LHCN-M2 (cell line): ENCODE measurements around the gene CUX1. TPM values are rescaled to one million over a fixed set of nuclear protein-coding genes. Genes with fewer than 3 reads are reported as not detected.
A peak's percentile ranks its signal among the peaks of the same experiment; 100 is the strongest.
"Not testable (repeated sequence)": the region's sequence is repeated elsewhere in the genome, so short reads cannot be mapped to it uniquely, and the experiment has no call there.

Source experiments
- DNase-seq: peaks from one replicate; pipeline ENCODE4 v3.0.0-alpha.2; 2012; ENCODE audit warnings: low read depth
- total RNA-seq: library from RNA; depleted of rRNA; stranded (reverse); fragments of >200 nt; gene quantifications from 2 replicates; pipeline ENCODE4 v1.2.3, GENCODE V29; 2014

Gene CUX1
- total RNA-seq, 1 experiment from 2014 or later = 33.3 TPM

DNA sequence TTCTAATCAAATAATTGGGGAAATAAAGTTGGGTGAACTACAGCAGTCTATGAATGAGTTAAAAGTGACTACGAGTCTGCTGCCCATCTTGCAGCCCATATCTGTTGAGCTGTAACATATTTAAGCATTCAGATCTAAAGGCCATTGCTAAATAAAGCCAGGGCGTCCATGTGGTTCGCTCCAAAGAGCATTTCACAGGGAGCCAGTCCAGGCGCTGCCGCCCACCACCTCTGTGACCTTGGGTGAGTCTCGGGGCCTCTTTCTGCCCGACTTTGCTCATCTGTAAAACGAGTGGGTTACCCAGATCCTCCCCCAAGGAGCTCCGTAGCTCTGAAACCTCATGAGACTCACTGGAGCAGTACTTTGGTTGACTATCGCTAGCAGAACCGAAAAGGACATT, 223.1 kb downstream of the CUX1 start:
- DNase-seq = no peak

DNA sequence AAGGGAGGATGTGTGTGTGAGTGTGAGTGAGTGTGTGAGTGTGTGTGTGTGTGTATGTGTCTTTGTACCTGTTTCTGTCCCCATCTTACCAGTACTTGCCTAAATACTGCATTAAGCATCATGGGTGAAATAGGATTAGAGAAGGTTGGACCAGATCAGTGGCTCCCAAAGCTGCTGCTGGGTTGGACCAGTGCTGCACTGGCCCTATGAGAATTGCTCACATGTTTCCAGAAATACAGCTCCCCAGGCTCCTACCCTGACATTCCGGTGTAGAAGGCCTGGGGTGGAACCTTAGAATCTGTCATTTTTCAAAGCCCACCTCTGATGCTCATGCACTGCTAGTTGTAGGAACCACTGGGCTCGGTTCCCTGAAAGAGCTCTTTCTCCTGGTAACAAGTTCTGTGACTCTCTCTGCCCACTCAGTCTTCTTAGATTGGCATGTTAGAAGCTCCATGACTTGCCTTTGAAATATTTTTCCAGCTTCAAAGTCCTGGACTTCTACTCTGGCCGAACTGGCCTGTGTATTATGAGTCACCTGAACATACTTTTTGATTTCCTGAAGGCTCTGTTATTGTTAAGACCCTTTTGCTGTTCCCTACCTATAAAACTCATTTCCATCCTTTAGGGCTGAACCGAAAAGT, 224.7 kb downstream of the CUX1 start:
- DNase-seq = peak; percentile 57

DNA sequence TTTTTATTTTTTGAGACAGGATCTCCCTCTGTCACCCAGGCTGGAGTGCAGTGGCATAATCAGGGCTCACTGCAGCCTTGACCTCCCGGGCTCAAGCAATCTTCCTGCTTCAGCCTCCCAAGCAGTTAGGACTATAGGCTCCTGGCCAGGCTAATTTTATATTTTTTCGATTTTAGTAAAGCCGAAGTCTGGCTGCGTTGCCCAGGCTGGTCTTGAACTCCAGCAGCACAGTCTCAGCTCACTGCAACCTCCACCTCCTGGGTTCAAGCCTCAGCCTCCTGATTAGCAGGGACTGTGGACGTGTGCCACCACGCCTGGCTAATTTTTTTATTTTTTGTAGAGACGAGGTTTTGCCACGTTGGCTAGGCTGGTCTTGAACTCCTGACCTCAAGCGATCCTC, 225.4 kb downstream of the CUX1 start:
- DNase-seq = not testable (repeated sequence)

DNA sequence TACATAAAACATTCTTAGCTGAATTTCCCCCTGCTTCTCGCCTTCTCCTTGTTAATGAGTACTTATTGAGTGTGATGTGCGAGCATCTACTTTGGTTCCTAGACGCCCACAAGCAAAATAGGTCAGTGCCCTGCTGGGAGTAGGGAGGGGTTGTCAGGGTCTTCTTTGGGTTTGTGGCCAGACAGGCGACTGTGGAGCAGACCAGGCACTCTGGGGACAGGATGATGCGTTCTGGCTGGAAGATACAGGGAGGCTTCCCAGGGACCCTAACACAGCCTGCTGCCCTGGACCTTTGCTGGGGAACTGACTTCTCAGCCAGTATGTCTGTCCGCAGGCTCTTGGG, 227.2 kb downstream of the CUX1 start:
- no peak for DNase-seq

- DNase-seq = peak; percentile 69
Observed at GRCh38 chr7:102044984-102045673, 227.7 kb downstream of the CUX1 start.

DNA sequence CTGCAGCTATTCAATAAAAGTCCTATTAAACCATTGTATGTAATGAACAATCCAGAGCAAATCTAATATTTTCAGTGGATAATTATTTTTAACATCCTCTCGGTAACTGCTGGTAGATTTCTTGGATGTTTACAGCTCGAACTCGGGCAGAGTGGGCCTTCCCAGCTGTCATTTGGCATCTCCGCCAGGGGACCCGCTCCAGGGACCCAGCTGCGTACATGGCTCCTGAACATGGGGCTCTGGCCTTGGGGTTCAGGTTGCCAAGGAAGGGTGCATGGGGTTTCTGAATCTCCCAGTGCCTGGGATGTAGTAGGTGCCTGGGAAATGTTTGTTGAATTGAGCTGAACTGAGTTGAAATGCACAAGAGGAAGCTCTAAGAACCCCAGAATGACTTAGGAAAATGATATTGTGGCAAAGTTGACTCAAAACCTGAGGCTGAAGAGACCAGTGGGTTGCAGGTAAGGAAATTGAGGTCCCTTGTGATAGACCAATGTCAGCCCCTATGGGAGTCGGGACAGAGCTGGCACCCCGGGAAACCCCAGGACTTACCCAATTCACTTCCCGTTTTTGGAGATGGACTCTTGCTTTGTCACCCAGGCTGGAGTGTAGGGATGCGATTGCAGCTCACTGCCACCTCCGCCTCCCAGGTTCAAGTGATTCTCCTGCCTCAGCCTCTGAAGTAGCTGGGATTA, 228.4 kb downstream of the CUX1 start:
- no peak for DNase-seq

DNA sequence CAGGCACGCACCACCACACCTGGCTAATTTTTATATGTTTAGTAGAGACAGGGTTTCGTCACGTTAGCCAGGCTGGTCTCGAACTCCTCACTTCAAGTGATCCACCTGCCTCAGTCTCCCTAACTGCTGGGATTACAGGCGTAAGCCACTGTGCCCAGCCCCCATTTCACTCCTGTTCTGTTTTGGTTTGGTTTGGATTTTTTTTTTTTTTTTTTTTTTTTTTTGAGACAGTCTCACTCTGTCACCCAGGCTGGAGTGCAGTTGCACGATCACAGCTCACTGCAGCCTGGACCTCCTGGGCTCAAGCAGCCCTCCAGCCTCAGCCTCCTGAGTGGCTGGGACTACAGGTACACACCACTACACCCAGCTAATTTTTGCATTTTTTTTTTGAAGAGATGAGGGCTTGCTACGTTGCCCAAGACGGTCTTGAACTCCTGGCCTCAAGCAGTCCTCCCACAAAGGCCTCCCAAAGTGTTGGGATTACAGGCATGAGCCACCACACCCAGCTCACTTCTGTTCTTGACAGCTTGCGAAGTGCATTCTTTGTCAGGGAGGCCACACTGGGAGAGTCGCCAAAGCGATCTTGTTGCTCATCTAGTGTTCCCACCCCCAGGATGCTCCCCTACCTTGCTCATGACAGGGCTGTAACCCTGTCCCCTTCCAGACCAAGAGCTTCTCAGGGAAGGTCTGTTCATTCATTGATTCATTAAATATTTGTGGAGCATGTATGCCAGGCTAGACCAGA, 229.1 kb downstream of the CUX1 start:
- no peak for DNase-seq

GRCh38 chr7:102047167-102047566, 229.7 kb downstream of the CUX1 start:
- no peak for DNase-seq

DNA sequence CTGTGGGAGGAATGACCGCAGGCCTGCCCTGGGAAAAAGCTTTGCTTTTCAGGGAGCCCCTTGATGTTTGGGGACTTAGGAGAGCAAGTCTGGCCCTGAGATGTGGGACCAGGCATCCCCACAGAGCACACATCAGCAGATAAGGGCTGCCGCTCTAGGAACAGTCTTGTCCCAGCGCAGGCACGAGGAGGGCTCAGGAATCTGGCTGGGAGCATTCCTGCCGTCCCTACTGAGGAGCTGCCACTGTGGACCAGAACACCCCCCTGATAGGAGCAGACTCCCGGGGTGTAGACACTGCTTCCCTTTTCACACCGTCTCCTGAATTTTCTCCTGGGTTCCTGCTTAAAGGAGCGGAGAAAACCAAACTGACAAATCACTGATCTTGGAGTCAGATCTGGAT, 232.3 kb downstream of the CUX1 start:
- no peak for DNase-seq

DNA sequence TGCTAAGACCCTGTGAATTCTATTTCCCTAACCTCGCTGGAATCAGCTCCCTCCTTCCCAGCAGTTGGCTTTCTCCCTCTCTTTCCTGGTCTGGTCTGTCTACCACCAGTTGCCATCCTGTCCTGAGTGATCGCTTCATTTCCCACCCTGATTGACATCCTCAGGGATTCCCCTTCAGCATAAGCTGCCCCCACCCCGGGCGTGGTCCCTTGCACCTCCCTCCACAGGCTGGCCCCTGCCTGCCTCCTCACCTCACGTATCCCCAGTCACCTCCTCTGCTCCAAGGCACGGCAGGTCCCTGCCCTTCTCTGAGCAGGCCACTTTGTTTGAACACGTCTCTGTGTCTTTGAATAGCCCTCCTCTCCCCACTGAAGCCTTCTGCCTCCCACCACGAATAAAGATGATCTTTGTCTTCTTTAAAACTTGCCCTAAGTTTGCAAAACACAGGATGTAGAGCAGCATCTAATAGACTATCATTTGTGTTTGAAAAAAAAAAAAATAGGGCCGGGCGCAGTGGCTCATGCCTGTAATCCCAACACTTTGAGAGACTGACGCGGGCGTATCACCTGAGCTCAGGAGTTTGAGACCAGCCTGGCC, 233.5 kb downstream of the CUX1 start:
- no peak for DNase-seq

- not testable (repeated sequence) for DNase-seq
Observed at GRCh38 chr7:102051736-102052135, 234.3 kb downstream of the CUX1 start.

DNA sequence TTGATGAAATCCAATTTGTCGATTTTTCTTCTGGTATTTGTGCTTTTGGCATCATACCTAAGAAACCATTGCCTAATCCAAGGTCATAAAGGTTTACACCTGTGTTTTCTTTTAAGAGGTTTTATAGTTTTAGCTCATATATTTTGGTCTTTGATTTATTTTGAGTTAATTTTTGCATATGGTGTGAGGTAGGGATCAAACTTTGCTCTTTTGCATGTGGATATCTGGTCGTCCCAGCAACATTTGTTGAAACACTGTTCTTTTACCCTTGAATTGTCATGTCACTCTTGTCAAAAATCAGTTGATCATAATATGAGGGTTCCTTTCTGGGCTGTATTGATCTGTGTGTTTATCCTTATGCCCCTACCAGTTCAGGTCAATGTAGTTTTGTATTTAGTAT, 236.7 kb downstream of the CUX1 start:
- DNase-seq = no peak

DNA sequence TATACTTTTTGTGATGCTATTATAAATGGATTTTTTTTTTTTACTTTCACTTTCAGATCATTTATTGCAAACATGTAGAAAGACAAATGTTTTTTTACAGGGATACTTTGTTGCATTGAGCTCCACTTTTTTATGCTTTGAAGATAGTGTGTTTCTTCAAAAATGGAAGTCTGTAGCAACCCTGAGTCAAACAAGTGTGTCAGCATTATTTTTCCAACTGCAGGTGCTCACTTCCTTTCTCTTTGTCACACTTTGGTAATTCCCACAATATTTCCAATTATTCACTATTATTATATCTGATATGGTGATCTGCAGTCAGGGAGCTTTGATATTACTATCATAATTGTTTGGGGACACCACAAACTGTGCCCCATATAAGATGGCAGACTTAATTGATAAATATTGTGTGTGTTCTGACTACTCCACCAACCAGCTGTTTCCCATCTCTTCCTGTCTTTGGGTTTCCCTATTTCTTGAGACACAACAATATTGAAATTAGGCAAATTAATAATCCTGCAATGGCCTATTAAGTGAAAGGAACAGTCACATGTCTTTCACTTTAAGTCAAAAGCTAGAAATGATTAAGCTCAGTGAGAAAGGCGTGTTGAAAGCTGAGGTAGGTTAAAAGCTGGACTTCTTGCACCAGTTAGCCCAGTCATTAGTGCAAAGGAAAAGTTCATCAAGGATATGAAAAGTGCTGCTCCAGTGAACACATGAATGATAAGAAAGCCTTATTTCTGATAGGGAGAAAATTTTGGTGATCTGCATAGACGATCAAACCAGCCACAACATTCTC, 238.0 kb downstream of the CUX1 start:
- no peak for DNase-seq

DNA sequence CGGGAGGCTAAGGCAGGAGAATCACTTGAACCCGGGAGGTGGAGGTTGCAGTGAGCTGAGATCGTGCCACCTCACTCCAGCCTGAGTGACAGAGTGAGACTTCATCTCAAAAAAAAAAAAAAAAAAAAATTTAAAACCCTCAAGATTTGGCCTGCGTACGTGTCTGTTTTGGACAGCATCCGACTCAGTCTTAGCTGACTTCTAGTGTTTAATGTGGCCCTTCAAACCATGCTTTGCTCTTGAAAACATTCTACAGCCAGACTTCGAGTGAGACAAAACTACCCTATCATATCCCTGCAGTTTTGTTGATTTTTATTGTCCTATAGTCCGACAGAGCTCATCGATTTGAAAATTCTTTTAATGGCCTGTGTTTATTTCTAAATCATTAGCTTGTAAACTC, 242.1 kb downstream of the CUX1 start:
- DNase-seq = no peak

GRCh38 chr7:102061354-102061945, 244.0 kb downstream of the CUX1 start:
- no peak for DNase-seq

DNA sequence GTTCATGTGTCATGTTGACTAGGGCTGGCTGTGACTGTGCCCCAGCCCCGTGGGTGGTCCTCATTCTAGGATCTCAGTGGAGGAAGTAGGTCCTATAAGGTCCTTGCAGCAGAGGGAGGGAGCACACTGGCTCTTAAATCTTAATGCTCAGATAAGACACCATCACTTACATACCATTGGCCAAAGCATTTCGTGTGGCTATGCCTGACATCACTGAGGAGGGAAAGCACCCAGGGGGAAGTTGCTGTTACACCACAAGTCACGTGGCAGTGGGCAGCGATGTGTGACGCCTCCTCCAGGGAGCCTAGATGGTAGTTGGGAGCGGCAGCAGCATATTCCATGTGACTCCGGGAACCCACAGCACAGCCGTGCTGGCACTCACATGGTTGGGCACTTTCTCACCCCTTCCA, 244.6 kb downstream of the CUX1 start:
- DNase-seq = no peak

GRCh38 chr7:102063690-102064180, 246.3 kb downstream of the CUX1 start:
- DNase-seq = no peak

GRCh38 chr7:102064361-102065025, 247.1 kb downstream of the CUX1 start:
- no peak for DNase-seq

DNA sequence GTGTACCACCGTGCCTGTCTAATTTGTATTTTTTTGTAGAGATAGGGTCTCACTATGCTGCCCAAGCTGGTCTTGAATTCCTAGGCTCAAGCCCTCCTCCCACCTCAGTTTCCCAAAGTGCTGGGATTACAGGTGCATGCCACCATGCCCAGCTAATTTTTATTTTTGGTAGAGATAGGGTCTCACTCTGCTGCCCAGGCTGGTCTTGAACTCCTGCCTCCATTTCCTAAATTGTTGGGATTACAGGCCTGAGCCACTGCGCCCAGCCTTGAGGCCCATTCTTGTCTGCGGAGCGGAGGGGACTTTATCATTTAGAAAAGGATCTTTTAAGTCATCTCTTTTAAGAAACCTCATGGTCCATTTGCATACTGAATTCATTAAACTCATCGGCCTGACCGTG, 247.8 kb downstream of the CUX1 start:
- no peak for DNase-seq

DNA sequence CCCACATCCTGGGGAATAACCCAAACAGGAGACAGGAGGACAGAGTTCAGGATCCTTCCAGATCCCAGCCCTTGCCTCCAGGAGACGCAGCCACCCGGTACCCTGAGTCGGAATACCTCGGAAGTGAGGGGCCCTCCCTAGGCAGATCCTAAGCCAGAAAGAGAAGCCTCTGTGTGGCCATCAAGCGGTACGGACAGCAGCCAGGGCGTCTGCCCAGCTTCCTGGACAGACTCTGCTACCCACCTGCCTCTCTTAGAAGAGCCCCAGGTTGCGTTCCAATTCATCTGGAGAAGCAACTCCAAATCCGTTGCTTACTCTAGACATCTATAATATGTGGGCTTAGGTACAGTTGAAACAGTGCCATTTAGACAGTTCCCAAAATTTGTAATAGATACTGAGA, 249.1 kb downstream of the CUX1 start:
- DNase-seq = no peak
